Endothelial cell of umbilical vein (primary cell): ENCODE measurements around the gene PNPO. TPM values are rescaled to one million over a fixed set of nuclear protein-coding genes. Genes with fewer than 3 reads are reported as not detected.
"Not testable (repeated sequence)": the region's sequence is repeated elsewhere in the genome, so short reads cannot be mapped to it uniquely, and the experiment has no call there.

Source experiments
- BruUV-seq: library from RNA; stranded (reverse); fragments of 400-500 nt; replicated peaks from 2 replicates; lab custom pipeline; 2021; lab: Mats Ljungman, UMichigan
- CTCF ChIA-PET: fragments of 300-600, 350-600 bp; sonication (Branson Sonifier 250); formaldehyde crosslinking; loops from one replicate; lab custom pipeline; 2021; ENCODE audit warnings: antibody characterized with exemption, inconsistent platforms; lab: Charles Lee
- POLR2A ChIA-PET: fragments of 300-600, 350-600 bp; sonication (Branson Sonifier 250); formaldehyde crosslinking; loops from one replicate; lab custom pipeline; 2021; ENCODE audit warnings: antibody characterized with exemption, inconsistent platforms; lab: Charles Lee
- DNase-seq: peaks from one replicate; pipeline ENCODE4 v3.0.0-alpha.2; 2011; ENCODE audit warnings: low read depth, low spot score
- FAIRE-seq: peaks from 2 replicates; lab custom pipeline; 2011; peaks lifted over from hg19 to GRCh38; lab: Jason Lieb, UNC
- H2AFZ ChIP-seq: 2 replicates; pipeline ENCODE4 v1.6.0; 2012; ENCODE audit warnings: low read depth, low read length, control low read depth, inconsistent platforms
- H3K27ac ChIP-seq: 2 replicates; pipeline ENCODE4 v1.5.1; 2011; ENCODE audit warnings: low read depth, mild to moderate bottlenecking, control low read depth, low read length, moderate library complexity; ENCODE audit not compliant: insufficient read depth
- H3K27me3 ChIP-seq, 2 experiments: 2 replicates each; pipeline versions ENCODE4 v1.6.0 to v1.6.1; 2011; ENCODE audit warnings: low read length in 2 of 2, mixed read lengths in 1 of 2; ENCODE audit not compliant: control insufficient read depth in 2 of 2, insufficient read depth in 2 of 2
- H3K36me3 ChIP-seq, 2 experiments: 2 replicates in 1 of 2; 3 replicates in 1 of 2; pipeline ENCODE4 v1.5.1; 2011; ENCODE audit warnings: low read length in 2 of 2, mild to moderate bottlenecking in 1 of 2, moderate library complexity in 1 of 2; ENCODE audit not compliant: control insufficient read depth in 2 of 2, insufficient read depth in 2 of 2; ENCODE audit errors: extremely low read depth in 1 of 2
- H3K4me1 ChIP-seq: 3 replicates; pipeline ENCODE4 v1.5.1; 2011; ENCODE audit warnings: mild to moderate bottlenecking, low read length; ENCODE audit not compliant: control insufficient read depth, insufficient read depth; ENCODE audit errors: extremely low read depth
- H3K4me2 ChIP-seq: 2 replicates; pipeline ENCODE4 v1.6.1; 2011; ENCODE audit warnings: low read length, control low read depth, mixed read lengths; ENCODE audit not compliant: insufficient read depth
- H3K4me3 ChIP-seq, 3 experiments: fragments of 200-600 bp in 1 of 3; sonication (generic), shearing (Covaris generic) in 1 of 3; replicated peaks in 1 of 3; 2 replicates each; pipeline ENCODE4 v1.5.1; 2011 to 2016; ENCODE audit warnings: control low read depth in 3 of 3, low read length in 3 of 3, mild to moderate bottlenecking in 2 of 3, inconsistent platforms in 1 of 3, low read depth in 1 of 3, moderate library complexity in 1 of 3; ENCODE audit not compliant: insufficient read depth in 1 of 3
- H3K79me2 ChIP-seq: 2 replicates; pipeline ENCODE4 v1.6.0; 2012; ENCODE audit warnings: low read length, inconsistent platforms; ENCODE audit not compliant: control insufficient read depth, insufficient read depth
- H3K9ac ChIP-seq: replicated peaks from 2 replicates; pipeline ENCODE3; 2011; ENCODE audit warnings: low read length, control low read depth; ENCODE audit not compliant: insufficient read depth; ENCODE audit errors: extremely low read depth
- H3K9me1 ChIP-seq: replicated peaks from 3 replicates; pipeline ENCODE4 v1.6.0; 2011; ENCODE audit warnings: mild to moderate bottlenecking, low read length; ENCODE audit not compliant: control insufficient read depth, insufficient read depth; ENCODE audit errors: extremely low read depth
- H3K9me3 ChIP-seq: replicated peaks from 2 replicates; pipeline ENCODE4 v1.5.1; 2012; ENCODE audit warnings: low read length, inconsistent platforms; ENCODE audit not compliant: control insufficient read depth, insufficient read depth
- H4K20me1 ChIP-seq: replicated peaks from 2 replicates; pipeline ENCODE3; 2011; ENCODE audit warnings: mild to moderate bottlenecking, low read length; ENCODE audit not compliant: control insufficient read depth, insufficient read depth; ENCODE audit errors: extremely low read depth
- EZH2 ChIP-seq: IDR thresholded peaks from 2 replicates; pipeline ENCODE4 v1.6.1; 2012; ENCODE audit warnings: borderline replicate concordance, low read depth, mild to moderate bottlenecking, moderate library complexity, low read length, inconsistent platforms; ENCODE audit not compliant: severe bottlenecking
- FOS ChIP-seq: IDR thresholded peaks from 2 replicates; pipeline ENCODE4 v1.6.1; 2011; ENCODE audit warnings: mild to moderate bottlenecking, low read length, moderate library complexity, borderline replicate concordance; ENCODE audit not compliant: insufficient read depth
- GATA2 ChIP-seq: IDR thresholded peaks from 2 replicates; pipeline ENCODE4 v1.7.0; 2011; ENCODE audit warnings: low read depth, mild to moderate bottlenecking, moderate library complexity, mixed read lengths, low read length; ENCODE audit not compliant: insufficient read length, insufficient read depth
- JUN ChIP-seq: IDR thresholded peaks from 2 replicates; pipeline ENCODE4 v1.6.1; 2011; ENCODE audit warnings: borderline replicate concordance, low read depth; ENCODE audit not compliant: insufficient read length, insufficient read depth
- MAX ChIP-seq: IDR thresholded peaks from 2 replicates; pipeline ENCODE4 v1.6.1; 2011; ENCODE audit not compliant: insufficient read depth, insufficient read length
- MYC ChIP-seq: IDR thresholded peaks from one replicate; pipeline ENCODE4 v1.6.1; 2011; ENCODE audit warnings: mild to moderate bottlenecking, low read depth, low read length
- POLR2A ChIP-seq: IDR thresholded peaks from 2 replicates; pipeline ENCODE4 v1.6.1; 2012; ENCODE audit warnings: low read depth, mild to moderate bottlenecking, control low read depth, low read length
- dilution Hi-C: fragments of 300-500 bp; cut with MboI; formaldehyde crosslinking; loops from one replicate; pipeline ENCODE4 v1.15.0; 2019; ENCODE audit warnings: low sequenced_read_pairs; ENCODE audit not compliant: extremely low pct_ligation_motif_present
- intact Hi-C: fragments of 100-400 bp; cut with micrococcal nuclease; formaldehyde crosslinking; loops from one replicate; pipeline ENCODE4 v1.10.0; 2022
- polyA plus RNA-seq, 4 experiments: library from polyadenylated mRNA; depleted of rRNA in 3 of 4; stranded (reverse) in 3 of 4; unstranded in 1 of 4; fragments of >200 nt; gene quantifications; 2 replicates each; pipeline versions ENCODE4 v1.2.1 to v1.2.3, GENCODE V29; 2011 to 2012; ENCODE audit warnings: missing spikeins in 1 of 4
- total RNA-seq: library from RNA; stranded (reverse); gene quantifications from 2 replicates; pipeline ENCODE4 v1.2.3, GENCODE V29; 2021

Gene PNPO
- total and polyA plus RNA-seq, 2 donors (not counting 3 experiments of a cell fraction or from before 2014, with no cell fraction given): 19.7 to 22.0 TPM

GRCh38 chr17:47918991-47919390 lies 22.4 kb upstream of the PNPO start:
- intact Hi-C loops: no loop called here
- CTCF ChIA-PET: interaction anchor here (1.0 to 1.6 kb wide), 2 partner anchors 14 to 23 kb away, joined by 3 to 6 read pairs; no protein-coding TSS in a partner anchor

GRCh38 chr17:47919889-47920288 lies 21.5 kb upstream of the PNPO start:
- H3K4me1 ChIP-seq, dilution Hi-C loops, H3K79me2 ChIP-seq, H3K27me3 ChIP-seq, H3K4me3 ChIP-seq, intact Hi-C loops, BruUV-seq, H4K20me1 ChIP-seq, H3K27ac ChIP-seq, H3K9me1 ChIP-seq, H2AFZ ChIP-seq, DNase-seq, H3K4me2 ChIP-seq, H3K9ac ChIP-seq, FAIRE-seq, H3K9me3 ChIP-seq: not testable (repeated sequence)
- POLR2A ChIA-PET: interaction anchor here (0.7 kb wide), 1 partner anchor 230 kb away, joined by 4 read pairs; no protein-coding TSS in a partner anchor
- peaks cover 0 to 11% of the 10 kb centered on the region in 2 experiments for H3K36me3 ChIP-seq
- CTCF ChIA-PET: interaction anchor here (1.6 to 2.5 kb wide), 2 partner anchors 15 to 27 kb away, joined by 6 to 7 read pairs; no protein-coding TSS in a partner anchor

More at GRCh38 chr17:47918991-47919390, 22.4 kb upstream of the PNPO start:
- no peak overlapping the region for H3K27ac ChIP-seq
- H3K9me3 ChIP-seq: no peaks in the 10 kb centered on the region
- H2AFZ ChIP-seq: no peak overlapping the region
- H3K79me2 ChIP-seq: no peaks in the 10 kb centered on the region
- no peak for FAIRE-seq
- no peak overlapping the region for H3K4me2 ChIP-seq
- no peak for DNase-seq
- no peaks in the 10 kb centered on the region for H3K9me1 ChIP-seq
- no peak overlapping the region for H3K9ac ChIP-seq
- TF ChIP-seq MAX: no peak
- TF ChIP-seq JUN: no peak
- TF ChIP-seq MYC: no peak
- no peak for TF ChIP-seq POLR2A
- no peak for TF ChIP-seq FOS
- TF ChIP-seq GATA2: no peak
- no peak for TF ChIP-seq EZH2
- H3K4me1 ChIP-seq: peaks cover 4% of the 10 kb centered on the region
- dilution Hi-C loops: no loop called here
- POLR2A ChIA-PET: no interaction called here
- H3K36me3 ChIP-seq: peaks cover 0 to 8% of the 10 kb centered on the region in 2 experiments
- no peaks in the 10 kb centered on the region for H3K27me3 ChIP-seq
- no peak overlapping the region for H3K4me3 ChIP-seq
- BruUV-seq: no TSS peak
- no peaks in the 10 kb centered on the region for H4K20me1 ChIP-seq
